ENCODE measurements around the gene RERE.

GRCh38 chr1:8817412-8818324, at the start of gene RERE:
- TF ChIP-seq CTCF (conservative IDR thresholded peaks at IDR 0.05): no peak; the same call in 1 of the 2 replicates
- TF ChIP-seq ZFX (IDR thresholded peaks at IDR 0.05): no peak

Measured in C4-2B (cell line).